AG04450 (cell line): ENCODE measurements around the gene TARBP2. TPM values are rescaled to one million over a fixed set of nuclear protein-coding genes. Genes with fewer than 3 reads are reported as not detected.

Source experiments
- CTCF ChIA-PET: fragments of 300-600, 350-600 bp; formaldehyde crosslinking; extraction: SDS; loops from one replicate; lab custom pipeline; 2022; ENCODE audit warnings: antibody characterized with exemption, inconsistent platforms; lab: Charles Lee
- POLR2A ChIA-PET: fragments of 350-600 bp; formaldehyde crosslinking; extraction: SDS; loops from one replicate; lab custom pipeline; 2021; ENCODE audit warnings: antibody characterized with exemption, inconsistent platforms; lab: Yijun Ruan, JAX
- DNase-seq: peaks from one replicate; pipeline ENCODE4 v3.0.0-alpha.2; 2011; ENCODE audit warnings: low read depth, low spot score
- H3K27ac ChIP-seq: one replicate; pipeline ENCODE4 v1.5.1; 2012; ENCODE audit warnings: low read depth, low read length, control low read depth
- H3K27me3 ChIP-seq: one replicate; pipeline ENCODE4 v1.6.0; 2012; ENCODE audit warnings: low read length; ENCODE audit not compliant: control insufficient read depth, insufficient read depth
- H3K4me3 ChIP-seq: 2 replicates; pipeline ENCODE4 v1.5.1; 2011; ENCODE audit warnings: mild to moderate bottlenecking, low read depth, low read length, control low read depth
- H3K9me3 ChIP-seq: 2 replicates; pipeline ENCODE4 v1.5.1; 2012; ENCODE audit warnings: low read length; ENCODE audit not compliant: control insufficient read depth, insufficient read depth
- CTCF ChIP-seq: IDR thresholded peaks from 2 replicates; pipeline ENCODE4 v1.5.1; 2011; ENCODE audit warnings: low read depth, low read length, control low read depth, inconsistent platforms
- polyA plus RNA-seq: library from polyadenylated mRNA; depleted of rRNA; stranded (reverse); fragments of >200 nt; gene quantifications from 2 replicates; pipeline ENCODE4 v1.2.3, GENCODE V29; 2011

The TARBP2 gene
- polyA plus RNA-seq, 1 experiment = 25.0 TPM

GRCh38 chr12:53497461-53497860, 3.6 kb upstream of the TARBP2 start:
- no peak for TF ChIP-seq CTCF
- ChIA-PET CTCF (interaction anchor here (0.7 to 1.0 kb wide), 2 partner anchors 24 to 145 kb away, joined by 3 read pairs; no protein-coding TSS in a partner anchor), POLR2A (interaction anchor here (4.3 kb wide), 1 partner anchor 16 kb away, joined by 50 read pairs; no protein-coding TSS in a partner anchor)
- no peaks in the 10 kb centered on the region for H3K27me3 ChIP-seq
- H3K27ac ChIP-seq = no peak overlapping the region
- no peak overlapping the region for H3K4me3 ChIP-seq
- DNase-seq = no peak
- no peaks in the 10 kb centered on the region; the same call in 1 of the 2 replicates for H3K9me3 ChIP-seq

GRCh38 chr12:53498235-53498630, 2.9 kb upstream of the TARBP2 start:
- Histone ChIP-seq H3K27me3 (no peaks in the 10 kb centered on the region), H3K4me3 (peak overlapping the region; percentile 87), H3K27ac (no peak overlapping the region), H3K9me3 (no peaks in the 10 kb centered on the region; the same call in 1 of the 2 replicates)
- TF ChIP-seq CTCF = no peak
- CTCF ChIA-PET = interaction anchor here (1.0 kb wide), 1 partner anchor 24 kb away, joined by 3 read pairs; no protein-coding TSS in a partner anchor
- POLR2A ChIA-PET = interaction anchor here (4.3 kb wide), 1 partner anchor 17 kb away, joined by 50 read pairs; no protein-coding TSS in a partner anchor
- no peak for DNase-seq

GRCh38 chr12:53499266-53500141, 1.6 kb upstream of the TARBP2 start, which contains the start of gene MAP3K12:
Gene MAP3K12, minus strand, starts transcription at chr12:53499458. Its CDS starts 12,067 bp downstream, at chr12:53487391.
- ChIA-PET CTCF (interaction anchor here (0.6 kb wide), 1 partner anchor 78 kb away, joined by 3 read pairs; no protein-coding TSS in a partner anchor), POLR2A (interaction anchor here (0.6 to 4.3 kb wide), 7 partner anchors 7 to 120 kb away, joined by 3 to 50 read pairs (median 7); partner anchors contain the start of gene SP1)
- Histone ChIP-seq H3K9me3 (no peaks in the 10 kb centered on the region; the same call in 1 of the 2 replicates), H3K4me3 (peak within 1 kb of the TSS; percentile 87), H3K27ac (peak within 1 kb of the TSS; percentile 99), H3K27me3 (no peaks in the 10 kb centered on the region)
- TF ChIP-seq CTCF = no peak; the same call in 1 of the 2 replicates
- no peak for DNase-seq

GRCh38 chr12:53500142-53500775, 824 bp upstream of the TARBP2 start:
- peak overlapping the region; percentile 99 for H3K27ac ChIP-seq
- no peaks in the 10 kb centered on the region; the same call in 1 of the 2 replicates for H3K9me3 ChIP-seq
- peak overlapping the region; percentile 87 for H3K4me3 ChIP-seq
- CTCF ChIA-PET = interaction anchor here (1.0 to 1.5 kb wide), 4 partner anchors 10 to 179 kb away, joined by 3 to 5 read pairs (median 3); partner anchors contain the start of gene AAAS
- TF ChIP-seq CTCF = no peak
- POLR2A ChIA-PET = interaction anchor here (0.7 to 4.3 kb wide), 19 partner anchors 8 to 494 kb away, joined by 3 to 50 read pairs (median 3); partner anchors contain the start of genes AAAS, EIF4B, PFDN5 and SP1
- DNase-seq = no peak
- H3K27me3 ChIP-seq = no peaks in the 10 kb centered on the region
